HEK293 (cell line): ENCODE measurements around the gene PTX4.

Experiments
- HOXA7 ChIP-seq: sonication (generic); formaldehyde crosslinking; IDR thresholded peaks from 2 replicates; pipeline ENCODE4 v1.8.1; 2022; ENCODE audit warnings: missing genetic modification reagents, borderline replicate concordance
- KLF1 ChIP-seq: fragments of 450-650 bp; formaldehyde crosslinking; IDR thresholded peaks from 2 replicates; pipeline ENCODE4 v1.5.1; 2016; ENCODE audit warnings: missing biosample characterization, missing genetic modification characterization
- ZFP3 ChIP-seq: fragments of 450-650 bp; formaldehyde crosslinking; IDR thresholded peaks from 2 replicates; pipeline ENCODE4 v1.5.1; 2016; ENCODE audit warnings: low read depth, missing biosample characterization, missing genetic modification characterization
- ZNF146 ChIP-seq: fragments of 450-650 bp; formaldehyde crosslinking; IDR thresholded peaks from 2 replicates; pipeline ENCODE4 v1.5.1; 2016; ENCODE audit warnings: missing biosample characterization, missing genetic modification characterization
- ZNF510 ChIP-seq: fragments of 450-650 bp; formaldehyde crosslinking; IDR thresholded peaks from 2 replicates; pipeline ENCODE4 v1.5.1; 2018; ENCODE audit warnings: mild to moderate bottlenecking, missing genetic modification characterization, missing biosample characterization; ENCODE audit not compliant: insufficient replicate concordance
- ZNF571 ChIP-seq: fragments of 450-650 bp; formaldehyde crosslinking; IDR thresholded peaks from 2 replicates; pipeline ENCODE4 v1.5.0; 2017; ENCODE audit warnings: missing biosample characterization, missing genetic modification characterization
- TF ChIP-seq, protein P1 (sequence below): fragments of 450-650 bp; formaldehyde crosslinking; IDR thresholded peaks from 2 replicates; pipeline ENCODE4 v1.5.1; 2016; ENCODE audit warnings: missing biosample characterization, missing genetic modification characterization
- TF ChIP-seq, protein P2 (sequence below): fragments of 450-650 bp; formaldehyde crosslinking; IDR thresholded peaks from 2 replicates; pipeline ENCODE4 v1.5.1; 2016; ENCODE audit warnings: missing biosample characterization, missing genetic modification characterization

DNA sequence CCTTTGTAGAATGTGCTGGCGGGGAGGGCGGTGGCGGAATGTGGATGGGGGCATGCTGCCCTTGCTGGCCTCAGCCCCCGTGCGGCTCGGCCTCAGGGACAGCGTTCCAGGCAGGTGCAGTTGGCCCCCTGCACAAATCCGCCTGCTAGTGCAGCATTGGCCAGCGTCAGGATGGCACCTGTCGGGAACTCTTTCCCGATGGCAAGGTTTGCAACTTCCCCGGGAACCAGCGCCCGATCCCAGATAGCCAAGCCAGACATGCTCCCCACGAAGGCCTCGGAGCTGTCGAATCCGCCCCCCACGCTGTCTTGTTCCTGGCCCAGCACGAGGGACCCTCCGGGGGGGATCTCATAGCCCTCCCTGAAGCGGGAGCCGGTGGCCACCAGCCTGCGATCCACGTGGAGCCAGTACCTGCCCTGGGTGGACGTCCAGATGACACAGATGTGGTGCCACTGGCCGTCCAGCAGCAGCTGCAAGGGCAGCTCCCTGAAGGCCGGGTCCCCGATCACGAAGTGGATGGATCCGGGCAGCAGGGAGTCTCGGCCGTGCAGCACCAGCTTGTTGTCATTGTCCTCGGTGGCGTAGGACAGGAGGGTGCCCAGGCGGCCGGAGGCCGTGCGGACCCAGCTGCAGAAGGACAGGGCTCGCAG, 2.8 kb downstream of the PTX4 start:
- no peak for TF ChIP-seq ZFP3
- TF ChIP-seq, protein P1, sequence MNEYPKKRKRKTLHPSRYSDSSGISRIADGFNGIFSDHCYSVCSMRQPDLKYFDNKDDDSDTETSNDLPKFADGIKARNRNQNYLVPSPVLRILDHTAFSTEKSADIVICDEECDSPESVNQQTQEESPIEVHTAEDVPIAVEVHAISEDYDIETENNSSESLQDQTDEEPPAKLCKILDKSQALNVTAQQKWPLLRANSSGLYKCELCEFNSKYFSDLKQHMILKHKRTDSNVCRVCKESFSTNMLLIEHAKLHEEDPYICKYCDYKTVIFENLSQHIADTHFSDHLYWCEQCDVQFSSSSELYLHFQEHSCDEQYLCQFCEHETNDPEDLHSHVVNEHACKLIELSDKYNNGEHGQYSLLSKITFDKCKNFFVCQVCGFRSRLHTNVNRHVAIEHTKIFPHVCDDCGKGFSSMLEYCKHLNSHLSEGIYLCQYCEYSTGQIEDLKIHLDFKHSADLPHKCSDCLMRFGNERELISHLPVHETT (tag by site-specific recombination) = no peak
- TF ChIP-seq KLF1 (tag by site-specific recombination) = no peak
- TF ChIP-seq ZNF510 (tag by site-specific recombination) = no peak
- no peak for TF ChIP-seq ZNF146 (tag by site-specific recombination)
- no peak for TF ChIP-seq ZNF571 (tag by site-specific recombination)
- TF ChIP-seq, protein P2, sequence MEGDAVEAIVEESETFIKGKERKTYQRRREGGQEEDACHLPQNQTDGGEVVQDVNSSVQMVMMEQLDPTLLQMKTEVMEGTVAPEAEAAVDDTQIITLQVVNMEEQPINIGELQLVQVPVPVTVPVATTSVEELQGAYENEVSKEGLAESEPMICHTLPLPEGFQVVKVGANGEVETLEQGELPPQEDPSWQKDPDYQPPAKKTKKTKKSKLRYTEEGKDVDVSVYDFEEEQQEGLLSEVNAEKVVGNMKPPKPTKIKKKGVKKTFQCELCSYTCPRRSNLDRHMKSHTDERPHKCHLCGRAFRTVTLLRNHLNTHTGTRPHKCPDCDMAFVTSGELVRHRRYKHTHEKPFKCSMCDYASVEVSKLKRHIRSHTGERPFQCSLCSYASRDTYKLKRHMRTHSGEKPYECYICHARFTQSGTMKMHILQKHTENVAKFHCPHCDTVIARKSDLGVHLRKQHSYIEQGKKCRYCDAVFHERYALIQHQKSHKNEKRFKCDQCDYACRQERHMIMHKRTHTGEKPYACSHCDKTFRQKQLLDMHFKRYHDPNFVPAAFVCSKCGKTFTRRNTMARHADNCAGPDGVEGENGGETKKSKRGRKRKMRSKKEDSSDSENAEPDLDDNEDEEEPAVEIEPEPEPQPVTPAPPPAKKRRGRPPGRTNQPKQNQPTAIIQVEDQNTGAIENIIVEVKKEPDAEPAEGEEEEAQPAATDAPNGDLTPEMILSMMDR (tag by site-specific recombination) = no peak
- no peak for TF ChIP-seq HOXA7
